Right lung (tissue), 10 donors: ENCODE results near the gene UGT1A3. TPM values are rescaled to one million over a fixed set of nuclear protein-coding genes. Genes with fewer than 3 reads are reported as not detected.
"Not testable (repeated sequence)": the region's sequence is repeated elsewhere in the genome, so short reads cannot be mapped to it uniquely, and the experiment has no call there.

Experiments used
- DNase-seq, 2 donors: peaks; one replicate each; pipeline ENCODE4 v3.0.0-alpha.2; 2013
- long read RNA-seq, 8 donors: transcript quantifications; one replicate each; lab custom pipeline, GENCODE V29; 2026
- polyA plus RNA-seq, 5 donors: library from polyadenylated mRNA; unstranded; fragments of 120-200 nt; gene quantifications; one replicate each; pipeline versions ENCODE4 v1.2.1 to v1.2.3, GENCODE V29; 2013; ENCODE audit warnings: inconsistent platforms in 1 of 5, low replicate concordance in 1 of 5; ENCODE audit not compliant: insufficient read length in 5 of 5, insufficient read depth in 1 of 5

UGT1A3 gene
- polyA plus RNA-seq = not detected
- long read RNA-seq, donor 1 = 0 reads
- long read RNA-seq, donor 2 = 0 reads
- long read RNA-seq, donor 3 = 0 reads
- long read RNA-seq, donor 4 = 0 reads
- long read RNA-seq, donor 5 = 0 reads
- long read RNA-seq, donor 6 = 0 reads
- long read RNA-seq, donor 7 = 0 reads
- long read RNA-seq, donor 8 = 0 reads

DNA sequence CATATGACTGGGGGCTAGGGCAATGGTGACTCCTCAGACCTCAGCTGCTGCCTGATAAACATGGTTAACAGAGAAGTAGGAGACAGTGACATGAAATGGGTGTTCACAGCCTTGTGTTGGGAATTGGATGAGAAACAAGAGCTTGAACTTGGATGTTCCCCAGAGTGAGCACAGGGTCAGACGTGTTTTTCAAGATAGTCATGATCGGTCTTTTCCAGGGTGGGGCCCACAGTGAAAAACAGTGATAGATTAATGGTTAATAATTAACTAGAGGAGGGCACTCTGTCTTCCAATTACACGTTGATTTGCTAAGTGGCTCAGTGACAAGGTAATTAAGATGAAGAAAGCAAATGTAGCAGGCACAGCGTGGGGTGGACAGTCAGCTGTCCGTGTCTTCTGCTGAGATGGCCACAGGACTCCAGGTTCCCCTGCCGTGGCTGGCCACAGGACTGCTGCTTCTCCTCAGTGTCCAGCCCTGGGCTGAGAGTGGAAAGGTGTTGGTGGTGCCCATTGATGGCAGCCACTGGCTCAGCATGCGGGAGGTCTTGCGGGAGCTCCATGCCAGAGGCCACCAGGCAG is at the start of gene UGT1A3:
UGT1A3 (plus strand) TSS at position 320 of the 579 bp plus-strand sequence; CDS start at position 405, 85 bp downstream.
- no peak for DNase-seq

DNA sequence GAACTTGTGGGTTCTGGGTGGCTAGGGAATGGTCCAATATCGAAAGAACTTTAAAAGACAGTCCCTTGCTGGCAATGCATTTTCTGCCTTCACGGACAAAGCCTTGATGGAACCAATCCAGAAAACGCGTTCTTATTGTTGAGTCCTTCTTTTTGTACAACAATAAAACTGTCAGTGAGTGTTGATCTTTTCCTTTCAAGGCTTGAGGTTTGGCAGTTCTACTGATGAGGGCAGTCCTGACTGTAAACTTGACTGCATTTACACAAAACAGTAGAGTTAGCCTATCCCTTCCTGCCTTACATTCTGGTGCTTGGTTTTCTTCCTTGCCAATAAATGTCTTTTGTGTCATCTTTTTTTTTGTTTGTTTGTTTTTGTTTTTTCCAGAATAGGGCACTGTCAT is 49.6 kb upstream of the UGT1A3 start:
- DNase-seq = no peak

DNA sequence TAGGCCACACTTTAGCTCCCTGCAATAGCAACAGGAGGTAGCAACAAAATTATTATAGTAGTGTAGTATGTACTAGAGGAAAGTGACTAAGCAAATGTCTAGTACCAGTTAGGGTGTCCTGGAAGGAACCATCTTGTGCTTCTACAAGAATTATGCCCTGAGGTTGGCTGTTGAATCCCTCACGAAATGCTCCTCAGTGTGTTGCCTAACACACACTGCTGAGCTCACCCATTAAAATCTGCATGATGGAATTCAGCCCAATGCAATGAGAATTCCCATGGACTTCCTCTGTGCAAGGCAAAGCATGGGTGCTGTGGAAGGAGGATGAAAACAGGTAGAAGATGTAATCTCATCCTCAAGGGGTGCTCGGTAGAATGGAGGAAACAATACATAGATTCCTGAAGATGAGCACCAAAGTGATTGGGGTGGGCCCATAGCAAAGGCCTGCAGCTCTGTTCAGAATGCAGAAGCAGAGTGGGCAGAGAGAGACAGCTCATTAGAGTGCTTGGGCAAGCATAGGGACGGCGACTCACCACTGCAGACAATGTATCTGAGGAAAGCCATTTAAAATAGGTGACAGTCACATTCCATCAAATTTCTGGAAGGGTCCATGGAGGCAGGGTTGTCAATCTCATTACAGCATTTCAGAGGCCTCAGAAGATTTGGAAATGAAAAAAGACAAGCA is 48.3 kb upstream of the UGT1A3 start:
- no peak for DNase-seq

DNA sequence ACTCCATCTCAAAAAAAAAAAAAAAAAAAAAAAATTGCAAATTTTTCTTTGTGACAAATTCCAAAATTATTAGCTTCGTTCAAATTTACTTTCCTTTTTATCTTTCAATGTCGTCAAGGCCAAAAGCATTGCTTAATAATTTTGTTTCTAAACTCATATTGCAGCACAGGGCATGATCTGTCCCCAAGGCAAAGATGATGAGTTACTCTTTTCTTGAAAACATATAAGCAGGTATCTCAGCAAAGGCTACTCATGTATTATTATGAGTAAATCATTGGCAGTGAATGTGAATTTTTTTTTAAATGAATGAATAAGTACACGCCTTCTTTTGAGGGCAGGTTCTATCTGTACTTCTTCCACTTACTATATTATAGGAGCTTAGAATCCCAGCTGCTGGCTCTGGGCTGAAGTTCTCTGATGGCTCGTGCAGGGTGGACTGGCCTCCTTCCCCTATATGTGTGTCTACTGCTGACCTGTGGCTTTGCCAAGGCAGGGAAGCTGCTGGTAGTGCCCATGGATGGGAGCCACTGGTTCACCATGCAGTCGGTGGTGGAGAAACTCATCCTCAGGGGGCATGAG is 47.2 kb upstream of the UGT1A3 start, which contains the start of gene UGT1A7:
UGT1A7 (plus strand) TSS at position 381 of the 579 bp plus-strand sequence; CDS start at position 418, 37 bp downstream.
- DNase-seq = no peak

DNA sequence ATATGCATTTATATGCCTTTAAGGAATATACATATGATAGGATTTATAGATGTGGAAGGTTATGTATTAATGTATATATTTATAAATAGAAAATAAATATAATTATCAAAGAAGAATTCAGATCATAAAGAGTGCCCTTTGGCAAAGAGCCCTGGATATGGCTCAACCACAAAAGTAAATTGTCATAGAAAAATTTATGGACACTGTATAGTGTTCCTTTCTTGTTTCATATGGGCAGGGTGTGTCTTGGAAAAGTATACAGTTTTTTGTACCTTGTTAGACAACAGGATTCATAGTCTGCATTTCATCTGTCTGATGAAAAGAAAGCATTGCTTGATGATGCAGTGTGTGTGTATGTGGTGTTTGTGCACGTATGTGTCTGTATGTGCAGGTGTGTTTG is 44.2 kb upstream of the UGT1A3 start:
- no peak for DNase-seq

DNA sequence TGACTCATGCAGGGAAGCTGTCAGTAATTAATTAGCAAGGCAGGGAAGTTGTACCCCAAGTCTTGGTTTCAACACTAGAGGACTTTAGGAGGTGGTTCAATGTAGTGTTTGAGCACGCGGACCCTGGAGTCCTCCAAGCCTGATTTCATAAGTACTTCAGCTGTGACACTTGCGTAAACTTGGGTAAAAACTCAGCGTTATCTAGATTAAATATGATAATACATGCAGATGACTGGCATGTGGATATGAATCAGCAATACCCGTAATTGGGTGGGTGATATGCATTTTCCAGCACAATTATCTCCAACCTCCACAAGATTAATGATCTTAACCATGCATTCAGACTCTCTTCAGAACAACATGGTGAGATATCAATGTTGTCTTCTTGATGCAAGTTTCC is 41.9 kb upstream of the UGT1A3 start:
- no peak for DNase-seq

DNA sequence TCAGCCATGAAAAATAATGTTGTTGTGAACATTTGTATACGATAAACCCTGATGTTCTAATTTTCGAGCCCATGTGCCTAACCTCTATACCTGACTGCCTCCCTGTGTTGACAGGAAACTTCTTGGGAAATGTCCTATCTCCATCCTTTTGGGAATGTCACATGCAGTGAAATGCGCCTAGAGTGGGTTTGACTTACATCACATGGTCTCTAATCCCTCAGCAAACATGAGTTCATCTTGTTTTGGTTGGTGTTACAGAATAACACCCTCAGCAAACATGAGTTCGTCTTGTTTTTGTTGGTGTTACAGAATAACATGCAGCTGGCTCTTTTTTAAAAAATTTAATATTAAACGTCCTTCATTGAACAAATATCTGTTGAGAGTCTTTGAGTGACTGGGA is 40.5 kb upstream of the UGT1A3 start:
- DNase-seq = no peak

DNA sequence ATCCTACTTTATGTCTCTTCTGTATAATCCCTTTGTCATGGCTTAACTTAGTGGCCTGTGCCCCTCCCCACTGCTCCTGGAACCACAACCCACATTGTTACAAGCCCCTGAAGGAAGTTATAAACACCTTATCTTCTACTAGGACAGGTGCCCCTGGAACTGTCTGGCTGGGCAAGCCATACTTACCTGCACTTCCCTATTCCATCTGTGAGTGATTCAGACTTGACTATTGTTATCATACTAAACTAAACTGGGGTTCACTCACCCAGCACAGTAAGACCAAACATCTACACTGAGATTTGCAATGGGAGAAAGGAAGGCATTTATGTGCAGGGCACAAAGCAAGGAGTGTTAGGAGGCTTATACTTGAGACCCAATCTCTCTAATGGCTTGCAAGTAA is 39.8 kb upstream of the UGT1A3 start:
- DNase-seq = no peak

DNA sequence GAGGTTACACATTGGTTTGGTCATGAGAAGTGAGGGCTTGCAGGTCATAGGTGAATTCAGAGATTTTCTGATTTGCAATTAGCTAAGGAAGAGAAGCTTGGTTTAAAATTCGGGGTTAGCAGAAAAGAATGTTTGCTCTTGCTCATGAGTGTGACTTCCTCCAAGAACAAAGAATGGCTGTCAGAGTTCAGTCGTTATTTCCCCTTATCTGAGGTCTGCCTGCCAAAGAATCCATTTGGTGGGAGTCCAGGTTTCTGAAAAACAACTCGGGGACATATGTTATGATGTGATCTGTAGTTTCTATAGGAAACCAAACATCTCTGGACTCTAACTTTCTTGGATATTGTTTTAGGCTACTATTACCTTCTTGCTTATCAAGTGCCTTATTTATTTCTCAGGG is 39.3 kb upstream of the UGT1A3 start:
- peak; percentile 7 to 26 for DNase-seq

DNA sequence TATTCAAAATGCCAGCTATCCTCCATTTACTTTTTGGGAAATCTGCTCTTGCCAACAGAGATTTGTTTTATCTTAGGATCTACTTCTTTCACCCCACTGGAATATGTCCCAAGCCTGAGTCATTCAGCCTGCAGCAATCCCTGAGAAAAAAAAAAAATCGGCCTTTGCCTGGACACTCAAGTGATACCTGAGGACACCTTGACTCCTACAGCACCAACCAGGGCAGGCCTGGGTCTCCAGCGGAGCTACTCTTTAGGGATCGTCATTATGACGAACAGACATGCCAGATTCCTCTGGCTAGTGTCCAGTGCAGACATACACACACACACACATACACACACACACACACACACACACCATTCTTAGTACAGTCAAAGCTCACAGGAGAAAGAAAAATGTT is 38.4 kb upstream of the UGT1A3 start:
- no peak for DNase-seq

DNA sequence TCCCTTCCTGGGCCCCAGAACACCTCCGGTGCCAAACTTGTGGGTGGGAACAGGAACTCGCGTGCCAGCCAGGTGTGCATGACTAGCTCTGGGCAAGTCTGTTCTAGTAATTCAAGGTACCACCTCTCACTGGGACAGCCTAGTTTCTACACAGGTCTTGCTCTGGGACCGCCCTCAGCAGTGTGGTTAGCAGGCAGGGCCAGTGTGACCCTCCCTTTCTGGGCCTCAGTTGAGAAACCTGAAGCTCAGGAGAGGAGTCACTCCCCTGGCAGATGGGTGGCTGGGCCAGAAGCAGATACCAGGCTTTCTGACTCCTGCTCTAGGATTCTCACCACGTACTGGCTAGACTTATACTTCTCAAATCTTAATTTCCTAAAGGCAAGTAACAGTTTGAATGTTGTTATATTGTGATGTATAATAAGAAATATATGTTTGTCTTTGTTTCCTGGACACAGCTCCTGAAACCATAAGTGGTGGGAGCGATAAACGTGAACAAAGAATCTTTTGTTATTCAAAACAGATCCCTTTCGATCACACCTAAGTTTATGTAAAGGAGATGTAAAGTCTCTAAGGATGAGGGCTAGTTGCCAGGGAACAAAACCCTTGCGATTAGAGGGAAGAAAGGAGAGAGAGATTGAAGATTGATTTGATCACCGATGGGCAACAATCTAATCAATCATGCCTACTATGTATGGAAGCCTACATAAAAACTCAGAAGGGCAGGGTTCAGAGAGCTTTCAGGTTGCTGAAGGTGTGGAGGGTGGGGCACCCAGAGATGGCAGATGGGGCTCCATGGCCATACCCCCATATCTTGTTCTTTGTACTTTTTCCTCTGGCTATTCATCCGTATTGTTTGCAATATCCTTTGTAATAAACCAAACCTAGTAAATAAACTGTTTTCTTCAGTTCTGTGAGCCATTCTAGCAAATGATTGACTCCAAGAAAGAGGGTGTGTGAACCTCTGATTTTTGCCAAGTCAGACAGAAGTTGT is 37.1 kb upstream of the UGT1A3 start:
- no peak for DNase-seq

DNA sequence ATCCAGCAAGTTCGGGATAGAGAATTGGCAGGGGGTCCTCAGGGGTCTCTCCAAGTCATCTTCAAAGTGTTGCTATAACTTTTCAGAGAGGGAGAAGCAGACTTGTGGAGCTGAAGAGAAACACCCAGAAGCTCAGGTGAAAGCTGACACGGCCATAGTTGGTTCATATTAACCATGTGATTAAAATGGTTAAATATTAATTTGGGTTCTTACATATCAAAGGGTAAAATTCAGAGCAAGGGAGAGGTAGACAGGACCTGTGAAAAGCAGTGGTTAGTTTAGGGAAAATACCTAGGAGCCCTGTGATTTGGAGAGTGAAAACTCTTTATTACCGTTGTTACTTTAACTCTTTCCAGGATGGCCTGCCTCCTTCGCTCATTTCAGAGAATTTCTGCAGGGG is 36.2 kb upstream of the UGT1A3 start, which contains the start of gene UGT1A6:
UGT1A6 (plus strand) TSS at position 243 of the 400 bp plus-strand sequence; CDS start at position 358, 115 bp downstream.
- DNase-seq = no peak

DNA sequence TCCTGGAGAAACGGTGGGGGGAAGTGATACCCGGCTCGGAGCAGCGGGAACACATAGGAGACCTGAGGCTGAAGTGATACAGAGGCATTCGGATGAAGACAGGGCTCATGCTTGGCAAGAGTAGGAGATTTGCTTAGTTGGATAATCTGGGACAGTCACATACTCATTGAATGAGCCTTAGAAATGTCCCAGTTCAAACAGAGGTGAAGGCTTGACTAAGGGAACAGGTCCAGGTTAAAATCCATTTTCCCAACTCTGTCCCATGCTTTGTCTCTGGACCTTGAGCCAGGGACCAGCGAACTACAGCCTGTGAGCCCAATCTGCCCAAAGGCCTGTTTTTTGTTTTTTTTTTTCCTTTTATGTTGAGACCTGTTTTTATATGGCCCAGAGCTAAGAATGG is 34.9 kb upstream of the UGT1A3 start:
- DNase-seq = no peak

DNA sequence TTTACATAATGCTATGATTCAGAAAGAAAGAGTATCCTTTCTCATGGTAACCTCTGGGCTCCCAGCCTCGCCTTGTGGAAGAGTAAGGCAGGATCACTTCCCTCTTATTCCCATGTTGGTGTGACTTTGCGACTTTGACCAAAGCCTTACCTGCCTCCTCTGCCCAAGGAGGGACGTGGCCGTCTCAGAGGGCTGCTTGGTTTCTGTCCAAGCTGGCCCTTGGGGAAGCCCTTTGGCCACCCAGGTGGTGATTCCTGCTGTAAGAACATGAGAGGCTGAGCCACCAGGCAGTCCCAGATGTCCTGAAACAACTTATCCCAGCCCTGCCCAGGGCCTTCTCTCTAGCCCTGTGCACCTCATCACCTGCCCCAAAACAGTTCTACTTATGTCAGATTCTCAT is 30.1 kb upstream of the UGT1A3 start:
- no peak for DNase-seq

DNA sequence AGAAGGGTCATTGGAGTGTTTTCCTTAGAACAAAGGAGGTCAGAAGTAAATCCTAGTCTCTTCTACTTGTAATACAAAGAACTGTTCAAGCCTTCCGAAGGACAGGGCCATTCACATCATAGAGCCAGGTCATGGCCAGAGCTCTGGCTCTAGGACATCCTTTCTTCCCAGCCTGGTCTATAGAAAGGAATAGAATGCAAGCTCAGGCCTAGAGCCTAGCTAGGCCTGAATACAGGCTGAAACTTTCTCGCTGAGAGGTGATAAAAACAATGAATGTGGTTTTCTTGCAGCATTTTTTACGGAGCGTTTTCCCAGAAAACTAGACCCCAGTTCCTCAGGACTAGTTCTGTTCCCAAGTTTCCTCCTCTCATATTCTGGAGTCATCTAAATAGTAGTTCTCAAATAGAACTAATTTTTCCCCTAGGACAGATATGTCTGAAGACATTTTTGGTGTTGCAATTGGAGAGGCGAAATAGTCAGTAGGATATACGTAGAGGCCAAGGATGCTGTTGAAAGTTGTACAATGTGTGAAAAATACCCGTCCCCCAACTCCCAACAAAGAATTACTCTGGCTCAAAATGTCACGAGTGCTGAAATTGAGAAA is 29.3 kb upstream of the UGT1A3 start:
- DNase-seq = no peak

DNA sequence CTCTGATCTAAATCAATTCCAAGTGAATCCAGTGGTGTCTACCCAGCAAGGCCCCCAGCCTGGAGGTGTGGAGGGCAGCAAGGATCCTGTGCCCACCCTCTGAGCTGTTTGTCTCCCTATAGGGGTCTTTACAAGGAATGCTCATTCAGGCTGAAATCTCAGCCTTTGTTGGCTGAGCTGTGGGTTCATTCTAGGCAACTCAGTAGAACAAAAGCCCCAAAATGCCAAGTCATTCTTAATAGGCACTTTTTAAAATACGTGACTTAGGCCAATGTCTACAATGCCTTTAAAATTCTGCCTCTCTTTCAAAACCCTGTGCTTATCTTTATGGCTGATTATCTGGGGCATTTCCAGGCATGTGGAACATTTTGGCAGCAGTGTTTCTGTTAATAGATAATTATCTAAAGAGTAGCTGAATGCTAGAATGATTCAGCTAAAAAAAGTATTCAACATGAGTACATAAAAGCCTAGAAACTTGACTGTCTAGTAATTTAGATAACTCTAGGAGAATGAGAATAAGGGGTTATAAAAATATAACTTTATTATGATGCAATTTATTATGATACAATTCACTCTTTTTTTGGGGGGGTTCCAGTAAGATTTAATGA is 28.7 kb upstream of the UGT1A3 start:
- peak; percentile 28 to 40 for DNase-seq

DNA sequence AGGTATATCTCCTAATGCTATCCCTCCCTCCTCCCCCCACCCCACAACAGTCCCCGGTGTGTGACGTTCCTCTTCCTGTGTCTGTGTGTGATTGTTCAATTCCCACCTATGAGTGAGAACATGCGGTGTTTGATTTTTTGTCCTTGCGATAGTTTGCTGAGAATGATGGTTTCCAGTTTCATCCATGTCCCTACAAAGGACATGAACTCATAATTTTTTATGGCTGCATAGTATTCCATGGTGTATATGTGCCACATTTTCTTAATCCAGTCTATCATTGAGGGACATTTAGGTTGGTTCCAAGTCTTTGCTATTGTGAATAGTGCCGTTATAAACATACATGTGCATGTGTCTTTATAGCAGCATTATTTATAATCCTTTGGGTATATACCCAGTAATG is 28.0 kb upstream of the UGT1A3 start:
- DNase-seq = not testable (repeated sequence)

DNA sequence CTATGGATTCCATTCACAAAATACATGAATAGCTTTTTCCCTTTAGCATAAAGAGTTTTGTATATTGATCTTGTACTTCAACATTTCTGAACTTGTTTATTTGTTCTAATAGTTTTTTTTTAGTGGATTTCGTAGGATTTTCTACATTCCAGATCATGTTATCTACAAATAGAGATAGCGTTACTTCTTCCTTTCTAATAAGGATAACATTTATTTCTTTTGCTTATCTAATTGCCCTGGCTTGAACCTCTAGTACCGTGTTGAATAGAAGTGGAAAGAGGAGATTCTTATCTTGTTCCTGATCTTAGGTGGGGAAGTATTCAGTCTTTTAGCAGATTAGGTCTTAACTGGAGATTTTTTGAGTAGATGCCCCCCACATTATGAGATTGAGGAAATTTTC is 26.6 kb upstream of the UGT1A3 start:
- no peak for DNase-seq

DNA sequence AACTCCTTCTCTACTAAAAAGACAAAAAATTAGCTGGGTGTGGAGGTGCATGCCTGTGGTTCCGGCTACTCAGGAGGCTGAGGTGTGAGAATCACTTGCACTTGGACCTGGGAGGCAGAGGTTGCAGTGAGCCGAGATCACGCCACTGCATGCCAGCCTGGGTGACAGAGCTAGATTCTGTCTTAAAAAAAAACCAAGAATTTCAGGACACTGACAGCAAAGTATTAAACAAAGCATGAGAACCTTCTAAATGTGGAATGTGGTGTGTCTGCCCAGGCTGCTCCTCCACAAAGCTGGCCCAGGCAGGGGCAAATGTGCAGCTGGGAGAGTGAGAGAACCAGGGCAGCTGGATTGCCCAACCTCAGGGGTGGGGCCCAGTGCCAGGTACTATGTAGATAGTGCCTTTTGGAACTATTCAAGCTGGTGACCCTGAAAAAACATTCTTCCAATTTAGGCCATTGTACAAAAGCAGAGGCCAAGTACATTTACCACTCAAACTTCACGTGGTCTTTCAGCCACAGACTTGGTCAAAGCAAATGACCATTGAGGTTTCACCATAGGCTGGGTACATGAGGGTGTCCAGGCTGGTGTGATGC is 22.8 kb upstream of the UGT1A3 start:
- no peak for DNase-seq

DNA sequence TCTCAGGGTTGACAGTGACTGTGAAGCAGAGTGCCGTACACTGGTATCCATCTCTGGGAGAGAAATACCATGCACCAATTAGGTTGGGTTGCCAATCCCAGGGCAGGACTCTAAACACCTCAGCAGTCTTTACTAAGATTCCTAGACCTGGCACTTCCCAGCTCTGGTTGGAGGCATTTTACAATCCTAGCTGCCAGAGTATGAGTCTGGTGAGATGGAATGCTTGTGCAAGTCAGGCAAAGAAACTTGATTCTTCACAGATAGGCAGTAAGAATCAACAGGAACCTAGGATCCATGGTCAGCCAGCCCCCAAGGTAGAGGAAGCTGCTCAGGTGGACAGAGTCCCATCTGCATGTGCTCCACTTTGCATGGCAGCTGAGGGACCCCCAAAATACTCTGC is 22.1 kb upstream of the UGT1A3 start:
- no peak for DNase-seq
